HG03066 (cell line): ENCODE data around the gene AGBL3.
"Not testable (repeated sequence)": the region's sequence is repeated elsewhere in the genome, so short reads cannot be mapped to it uniquely, and the experiment has no call there.

Source experiments
- ATAC-seq: cut with Tn5 transposase; IDR thresholded peaks from one replicate; pipeline ENCODE4 v1.9.1; 2021; ENCODE audit warnings: low read depth; ENCODE audit not compliant: unreplicated experiment

Gene AGBL3

DNA sequence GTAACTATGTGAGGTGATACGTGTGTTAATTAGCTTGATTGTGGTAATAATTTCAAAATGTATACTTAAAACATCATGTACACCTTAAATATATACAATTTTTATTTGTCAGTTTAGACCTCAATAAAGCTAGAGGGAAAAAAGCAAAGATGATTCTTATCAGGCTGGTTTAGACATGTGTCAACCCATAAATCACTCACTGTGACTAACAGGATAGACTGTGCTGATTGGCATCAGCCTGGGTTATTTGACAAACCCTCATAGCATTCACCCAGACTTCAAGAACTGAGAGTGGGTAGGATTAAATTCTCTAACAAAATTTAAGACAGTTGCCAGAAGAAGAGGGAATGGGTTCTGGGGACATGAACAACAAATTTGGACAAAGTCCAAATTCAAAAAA is 87.8 kb downstream of the AGBL3 start:
- ATAC-seq = no peak

DNA sequence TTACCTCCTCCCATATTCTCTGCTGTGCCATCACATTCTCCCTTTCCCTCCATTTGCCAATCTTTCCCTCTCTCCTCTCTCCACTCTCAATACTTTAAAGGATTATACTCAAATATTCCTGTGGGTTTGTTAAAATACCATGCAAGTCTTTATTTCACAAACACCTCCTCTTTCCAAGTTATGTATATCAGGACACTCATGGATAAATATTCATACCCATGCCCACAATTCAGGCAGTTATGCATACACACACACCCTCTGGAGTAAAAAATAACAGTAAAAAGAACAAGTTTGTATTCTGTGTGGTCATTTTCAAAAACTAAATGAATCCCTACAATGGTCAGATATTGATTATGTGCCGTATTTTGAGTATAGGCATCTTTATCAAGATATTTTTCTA is 88.2 kb downstream of the AGBL3 start:
- no peak for ATAC-seq

DNA sequence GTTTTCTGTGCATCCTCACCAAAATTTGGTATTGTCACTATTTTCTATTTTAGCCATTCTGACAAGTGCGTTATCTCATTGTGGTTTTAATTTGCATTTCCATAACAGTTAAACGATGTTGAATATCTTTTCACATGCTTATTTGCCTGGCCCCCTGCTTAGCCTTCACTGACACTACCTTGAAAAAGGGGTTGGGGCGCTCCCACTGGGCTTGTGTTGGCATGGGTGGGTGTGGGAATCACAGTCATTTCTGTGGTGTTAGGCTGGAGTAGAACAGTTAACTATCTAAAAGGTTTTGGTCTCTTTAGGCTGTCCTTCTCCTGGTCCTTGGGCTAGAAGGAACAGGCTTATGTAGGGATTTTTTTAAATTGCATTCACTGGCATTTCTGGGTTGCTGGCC is 89.4 kb downstream of the AGBL3 start:
- no peak for ATAC-seq

DNA sequence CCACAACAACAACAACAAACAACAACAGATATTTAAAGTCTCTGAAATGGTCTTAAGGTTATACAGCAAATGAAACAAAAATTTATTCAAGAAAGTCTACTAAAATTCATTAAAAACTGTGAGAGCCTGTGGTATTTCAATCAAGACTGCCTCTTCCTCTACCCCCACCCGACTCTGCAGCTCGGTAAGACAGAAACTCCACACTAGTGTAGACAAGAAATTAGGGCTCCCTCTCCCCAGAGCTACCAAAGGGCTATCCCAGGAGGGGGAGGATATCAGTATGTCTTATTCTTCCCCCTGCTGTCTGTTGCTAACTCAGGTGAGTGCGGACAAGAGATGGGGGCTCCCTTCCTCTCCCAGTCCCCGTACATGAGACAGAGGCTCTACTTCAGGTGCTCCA is 90.6 kb downstream of the AGBL3 start:
- no peak for ATAC-seq

DNA sequence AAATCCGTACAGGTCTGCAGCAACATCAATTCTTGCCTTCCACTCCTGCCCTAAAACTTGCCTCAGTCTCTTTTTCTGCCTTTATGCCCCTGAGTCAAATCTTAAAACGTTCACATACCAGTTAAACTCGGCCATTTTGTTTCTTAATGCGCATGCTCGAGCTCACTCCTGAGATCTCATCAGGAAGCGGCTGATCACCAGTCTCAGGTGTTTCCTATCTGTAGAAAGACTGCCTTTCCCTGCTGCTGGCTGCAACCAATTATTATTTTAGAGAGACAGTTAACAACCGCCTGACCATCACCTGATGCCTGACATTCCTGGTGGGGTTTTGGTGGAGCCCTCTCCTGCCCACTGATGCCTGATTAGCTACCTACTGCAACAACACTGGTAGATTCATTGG is 91.3 kb downstream of the AGBL3 start:
- no peak for ATAC-seq

DNA sequence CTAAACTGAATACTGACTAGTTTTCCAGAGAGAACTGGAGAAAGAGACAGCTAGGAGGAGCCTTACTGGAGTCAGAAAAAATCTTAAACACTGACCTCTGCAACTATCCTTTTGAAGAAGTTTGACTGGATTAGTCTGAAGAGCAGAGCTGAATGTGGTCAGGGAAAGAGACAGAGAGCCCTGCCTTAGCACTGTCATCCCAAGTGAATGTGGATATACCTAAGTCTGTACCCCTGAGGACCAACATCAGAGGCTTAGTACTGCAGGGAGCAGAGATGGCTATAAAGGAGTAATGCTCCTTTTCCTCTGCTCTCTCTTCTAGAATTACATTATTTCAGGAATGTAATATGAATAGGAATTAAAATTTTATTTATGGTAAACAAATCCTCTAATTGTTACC is 91.7 kb downstream of the AGBL3 start:
- ATAC-seq = no peak

DNA sequence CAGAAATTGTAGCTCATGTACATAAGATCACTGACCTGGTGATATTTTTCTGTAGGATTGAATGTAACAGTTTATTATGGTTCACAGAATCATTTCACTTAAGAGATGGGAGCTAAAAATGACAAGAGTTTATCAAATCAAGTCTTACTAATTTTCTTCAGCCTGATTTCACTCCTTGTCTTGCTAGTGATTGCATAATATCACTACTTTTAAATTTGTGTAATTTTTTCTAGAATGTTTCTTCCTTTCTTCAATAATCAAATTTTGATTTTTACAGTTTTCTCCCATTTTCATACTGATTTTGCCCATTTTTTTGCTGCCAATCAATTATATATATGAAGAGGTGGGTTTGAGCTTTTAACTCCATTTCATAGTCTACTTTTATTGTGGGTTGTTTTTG is 92.8 kb downstream of the AGBL3 start:
- no peak for ATAC-seq

DNA sequence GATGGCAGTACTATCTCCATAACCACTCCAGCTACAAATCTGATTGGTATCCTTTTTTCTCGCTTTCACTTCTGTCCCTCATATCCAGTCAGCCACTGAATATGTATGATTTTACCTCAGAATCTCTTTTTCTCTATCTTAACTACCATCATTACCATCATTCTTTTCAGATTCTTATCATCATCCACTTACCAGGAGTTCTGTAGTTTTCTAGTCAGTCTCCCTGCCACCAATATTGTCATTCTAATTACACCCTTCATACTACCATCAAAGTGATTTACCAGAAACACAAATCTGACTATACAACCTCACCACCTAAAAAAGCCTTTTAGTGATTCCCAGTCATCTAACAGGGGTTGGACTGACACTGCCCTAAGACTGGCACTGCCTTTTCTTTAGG is 96.7 kb downstream of the AGBL3 start:
- no peak for ATAC-seq

DNA sequence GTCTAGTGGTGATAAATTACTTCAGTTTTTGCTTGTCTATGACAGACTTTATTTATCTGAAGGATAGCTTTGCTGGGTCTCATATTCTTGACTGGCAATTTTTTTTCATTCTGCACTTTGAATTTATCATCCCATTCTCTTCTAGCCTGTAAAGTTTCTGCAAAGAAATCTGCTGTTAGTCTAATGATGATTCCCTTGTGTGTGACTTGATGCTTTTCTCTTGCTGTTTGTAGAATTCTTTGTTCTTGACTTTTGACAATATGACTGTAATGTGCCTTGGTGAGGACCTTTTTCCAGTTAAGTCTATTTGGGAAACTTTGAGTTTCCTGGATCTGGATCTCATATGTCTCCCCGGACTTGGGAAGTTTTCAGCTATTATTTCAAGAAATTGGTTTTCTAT is 102.3 kb downstream of the AGBL3 start:
- no peak for ATAC-seq

DNA sequence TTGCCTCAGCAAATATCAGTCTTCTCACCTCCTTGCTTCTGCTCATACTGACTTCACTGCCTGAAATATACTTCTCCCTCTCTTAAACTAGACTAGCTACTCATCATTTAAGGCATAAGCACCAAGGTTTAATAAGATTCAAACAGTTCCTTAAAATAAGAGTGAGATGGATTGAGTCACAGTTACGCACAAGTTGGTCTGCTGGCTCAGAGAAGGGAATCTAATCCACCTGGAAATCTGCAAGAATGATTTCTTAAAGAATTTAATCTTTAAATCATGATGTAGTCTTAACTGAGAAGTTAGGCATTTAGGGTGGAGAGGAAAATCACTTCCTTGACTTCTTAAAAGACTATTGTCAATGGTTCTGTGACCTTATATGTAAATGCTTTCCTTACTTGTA is 105.4 kb downstream of the AGBL3 start:
- ATAC-seq = no peak

DNA sequence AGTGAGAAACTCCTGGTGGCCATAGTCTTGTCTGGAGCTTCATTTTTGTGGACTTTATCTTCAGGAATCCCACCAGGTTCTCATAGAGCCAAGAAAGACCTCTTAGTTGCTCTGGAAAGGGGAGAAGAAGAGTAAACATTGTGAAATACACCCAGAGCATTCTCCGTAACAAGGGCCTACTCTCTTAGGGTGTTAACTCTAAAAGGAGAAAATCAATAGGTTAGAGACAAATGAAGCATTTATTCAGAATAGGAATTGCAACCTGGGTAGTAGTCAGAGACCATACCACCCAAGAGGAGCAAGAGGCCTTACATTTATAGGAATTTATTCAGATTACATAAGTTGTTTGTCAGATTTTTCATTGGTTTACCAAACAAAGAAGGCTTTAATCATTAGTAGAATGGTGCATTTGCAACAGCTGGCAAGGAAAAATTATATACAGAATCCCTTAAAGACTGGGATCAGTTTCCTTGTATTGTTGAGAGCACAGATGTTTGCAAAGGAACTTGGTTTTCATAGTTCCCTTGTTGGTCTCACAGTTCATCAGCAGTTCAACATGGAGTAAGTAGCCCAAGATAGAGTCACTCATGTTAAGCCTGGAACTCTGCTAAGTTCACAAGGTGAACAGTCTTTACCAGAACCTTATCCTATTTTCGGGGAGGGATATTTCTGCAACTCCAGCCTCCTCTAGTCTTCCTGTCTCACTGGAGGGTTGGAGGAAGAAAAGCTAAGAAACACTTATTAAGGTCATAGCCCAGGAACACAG is 108.3 kb downstream of the AGBL3 start:
- no peak for ATAC-seq

DNA sequence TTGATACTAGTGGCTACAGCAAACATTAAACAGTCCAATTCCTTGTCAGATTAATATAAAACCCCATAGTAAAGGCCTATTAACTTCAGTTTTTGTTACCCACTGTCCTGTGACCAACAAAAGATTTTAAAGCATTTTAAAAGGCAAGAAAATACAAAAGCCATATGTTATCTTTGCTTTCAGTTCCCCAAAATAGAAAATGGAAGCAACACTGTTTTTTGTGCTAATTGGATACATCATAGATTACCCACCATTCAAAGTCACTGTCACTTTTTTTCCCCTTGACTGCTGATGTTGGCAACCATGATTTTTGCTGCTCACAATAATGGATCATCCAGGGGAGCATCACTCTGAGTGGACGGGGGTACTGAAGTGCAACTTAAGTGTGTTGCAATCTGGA is 109.1 kb downstream of the AGBL3 start:
- no peak for ATAC-seq

DNA sequence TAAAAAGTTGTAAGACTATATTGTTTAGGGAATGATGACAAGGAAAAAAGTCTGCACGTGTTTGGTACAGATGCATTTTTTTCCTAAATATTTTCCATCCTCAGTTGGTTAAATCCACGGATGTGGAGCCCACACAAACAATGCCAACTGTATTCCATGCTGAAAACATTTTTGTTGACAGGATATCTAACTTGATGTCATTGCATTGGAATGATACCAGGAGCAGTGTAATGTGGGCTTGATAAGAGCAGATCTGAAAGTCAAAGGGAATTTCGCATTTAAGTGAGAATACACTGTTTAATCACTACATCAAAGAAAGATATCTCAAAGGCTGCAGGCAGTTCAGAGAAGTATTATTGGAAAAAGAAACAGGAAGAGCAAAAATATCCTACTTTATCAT is 112.1 kb downstream of the AGBL3 start:
- ATAC-seq = no peak

DNA sequence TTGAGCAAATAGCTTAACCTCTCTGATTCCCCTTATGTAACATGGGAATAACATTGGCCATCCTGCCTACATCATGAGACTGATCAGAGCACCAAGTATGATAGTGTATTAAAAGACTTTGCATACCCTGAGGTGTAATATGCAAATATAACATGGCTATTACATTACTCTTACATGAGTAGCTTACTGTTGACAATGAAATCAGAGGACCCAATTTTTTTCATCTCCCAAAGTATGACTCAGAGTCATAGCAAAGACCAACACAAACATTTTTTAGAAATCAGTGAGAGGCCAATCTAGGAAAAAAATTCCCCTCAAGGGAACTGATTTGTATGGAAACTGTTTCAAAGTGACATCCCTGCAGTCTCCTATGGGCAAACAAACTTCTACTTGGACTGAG is 114.5 kb downstream of the AGBL3 start:
- ATAC-seq = no peak

DNA sequence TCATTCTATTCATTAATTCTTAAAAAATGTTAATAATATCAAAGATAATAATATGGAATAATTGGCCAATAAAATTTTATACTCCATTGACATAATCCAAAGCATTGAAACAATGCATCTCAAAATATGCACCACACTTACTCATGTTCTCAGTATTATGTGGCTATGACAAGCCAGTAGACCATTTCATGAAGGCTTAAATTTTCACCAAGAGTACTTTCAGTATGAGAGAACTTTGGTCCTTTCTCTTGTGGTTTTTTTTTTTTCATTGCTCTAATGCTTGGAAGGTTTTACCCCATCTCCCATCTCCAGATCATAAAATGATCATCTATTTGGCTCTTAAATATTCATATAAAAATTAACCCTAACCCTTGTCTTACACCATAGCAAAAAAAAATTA is 116.1 kb downstream of the AGBL3 start:
- no peak for ATAC-seq

DNA sequence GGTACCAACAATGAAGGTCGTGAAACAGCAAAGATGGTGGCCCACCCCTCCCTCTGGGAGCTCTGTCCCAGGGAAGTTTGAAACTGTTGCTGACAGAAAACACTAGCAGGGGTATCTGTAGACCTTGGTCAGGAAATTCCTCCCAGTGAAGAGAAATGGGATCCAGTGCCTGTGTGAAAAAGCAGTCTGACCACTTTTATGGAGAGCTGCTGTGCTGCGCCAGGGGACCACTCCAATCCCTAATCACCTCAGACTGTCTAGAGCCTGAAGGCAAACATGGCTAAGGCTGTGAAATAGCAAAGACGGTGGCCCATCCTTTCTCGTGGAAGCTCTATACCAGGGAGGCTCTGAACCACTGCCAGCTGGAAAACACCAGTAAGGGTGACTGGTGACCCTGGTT is 123.3 kb downstream of the AGBL3 start:
- ATAC-seq = no peak

DNA sequence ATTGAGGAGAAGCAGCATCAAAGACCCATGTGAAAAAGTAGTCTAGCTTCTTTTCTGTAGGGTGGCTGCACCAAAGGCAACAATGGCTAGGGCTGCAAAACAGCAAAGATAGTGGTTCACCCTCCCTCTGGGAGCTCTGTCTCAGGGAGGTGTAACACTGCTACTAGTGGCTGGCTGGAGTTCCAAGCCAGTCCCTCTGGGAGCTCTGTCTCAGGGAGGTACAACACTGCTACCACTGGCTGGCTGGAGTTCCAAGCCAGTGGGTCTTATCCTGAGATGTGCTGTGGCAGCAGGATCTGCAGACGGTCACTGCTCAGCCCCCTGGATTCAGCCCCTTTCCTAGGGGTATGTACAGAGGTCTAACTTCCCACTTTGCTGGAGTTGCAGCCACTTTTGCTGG is 123.7 kb downstream of the AGBL3 start:
- no peak for ATAC-seq

DNA sequence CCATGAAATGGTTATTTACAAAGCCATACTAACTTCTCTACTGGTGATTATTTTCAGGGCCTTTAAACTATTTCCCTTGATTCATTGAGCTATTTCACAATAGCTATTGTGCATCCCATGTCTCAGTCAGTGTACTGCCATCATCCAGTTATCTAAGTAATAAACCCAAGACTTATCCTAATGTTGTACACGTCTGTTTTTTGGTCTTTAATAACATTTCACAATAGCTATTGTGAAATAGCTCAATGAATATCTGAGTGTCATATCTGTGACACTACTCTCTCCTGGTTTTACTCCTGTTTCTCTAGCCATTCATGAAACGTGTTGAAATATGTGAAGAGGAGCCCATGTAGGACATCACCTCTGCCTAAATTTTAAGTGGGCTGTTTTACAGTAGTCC is 125.1 kb downstream of the AGBL3 start:
- no peak for ATAC-seq

DNA sequence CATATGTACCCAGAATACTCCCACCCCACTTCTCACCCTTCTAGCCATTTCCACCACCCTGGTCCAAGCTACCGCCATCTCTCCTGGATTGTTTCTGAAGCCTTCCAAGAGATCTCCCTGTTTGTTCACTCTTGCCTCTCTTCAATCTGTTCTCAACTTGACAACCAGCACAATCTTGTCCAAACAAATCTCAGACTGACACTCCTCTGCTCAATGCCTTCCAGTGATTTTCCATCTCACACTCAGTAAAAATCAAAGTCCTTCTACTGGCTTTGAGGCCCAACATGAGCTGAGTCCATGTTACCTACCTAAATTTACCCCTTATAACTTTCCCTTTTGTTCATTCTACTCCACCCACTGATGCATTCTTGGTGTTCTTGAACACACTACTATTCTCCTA is 128.3 kb downstream of the AGBL3 start:
- no peak for ATAC-seq

DNA sequence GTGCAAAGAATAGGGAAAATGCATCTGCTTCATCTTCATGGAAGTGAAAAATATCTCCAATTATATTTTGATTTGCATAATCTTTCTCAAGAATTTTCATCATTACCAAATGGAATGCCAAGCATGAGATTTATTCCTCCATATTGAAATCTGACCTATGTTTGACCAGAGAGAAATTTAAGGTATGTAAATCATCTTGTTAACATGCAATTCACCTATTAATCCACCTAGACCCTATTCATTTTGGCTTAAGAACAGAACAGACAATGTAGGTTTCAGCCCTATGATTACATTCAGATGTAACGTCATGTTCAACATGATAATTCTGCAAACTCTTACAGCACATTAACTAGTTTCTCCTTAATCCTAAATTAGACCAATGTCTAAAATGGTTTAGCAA is 130.8 kb downstream of the AGBL3 start:
- ATAC-seq = no peak

DNA sequence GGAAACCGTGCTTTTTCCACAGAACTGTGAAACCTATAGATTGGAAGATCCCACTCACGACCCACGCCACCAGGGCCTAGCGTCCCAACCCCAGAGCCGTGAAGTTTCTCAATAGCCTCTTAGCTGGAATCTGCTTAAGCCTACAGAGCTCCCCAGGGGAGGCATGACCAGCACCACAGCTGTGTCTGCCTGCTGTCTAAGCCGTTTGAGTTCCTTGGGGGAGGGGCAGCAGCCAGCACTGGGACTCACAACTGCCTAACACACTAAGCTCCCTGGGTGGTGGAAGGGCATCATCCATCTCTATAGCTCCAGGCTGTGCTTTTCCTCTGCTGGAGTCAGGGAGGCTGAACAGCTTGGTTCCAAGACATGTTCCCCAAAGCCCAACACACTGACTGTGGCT is 135.6 kb downstream of the AGBL3 start:
- ATAC-seq = no peak

DNA sequence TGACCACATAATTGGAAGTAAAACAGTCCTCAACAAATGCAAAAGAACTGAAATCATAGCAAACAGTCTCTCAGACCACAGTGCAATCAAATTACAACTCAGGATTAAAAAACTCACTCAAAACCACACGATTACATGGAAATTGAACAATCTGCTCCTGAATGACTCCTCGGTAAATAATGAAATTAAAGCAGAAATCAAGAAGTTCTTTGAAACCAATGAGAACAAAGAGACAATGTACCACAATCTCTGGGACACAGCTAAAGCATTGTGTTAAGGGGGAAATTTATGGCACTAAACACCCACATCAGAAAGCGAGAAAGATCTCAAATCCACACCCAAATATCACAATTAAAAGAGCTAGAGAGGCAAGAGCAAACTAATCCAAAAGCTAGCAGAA is 138.3 kb downstream of the AGBL3 start:
- not testable (repeated sequence) for ATAC-seq

DNA sequence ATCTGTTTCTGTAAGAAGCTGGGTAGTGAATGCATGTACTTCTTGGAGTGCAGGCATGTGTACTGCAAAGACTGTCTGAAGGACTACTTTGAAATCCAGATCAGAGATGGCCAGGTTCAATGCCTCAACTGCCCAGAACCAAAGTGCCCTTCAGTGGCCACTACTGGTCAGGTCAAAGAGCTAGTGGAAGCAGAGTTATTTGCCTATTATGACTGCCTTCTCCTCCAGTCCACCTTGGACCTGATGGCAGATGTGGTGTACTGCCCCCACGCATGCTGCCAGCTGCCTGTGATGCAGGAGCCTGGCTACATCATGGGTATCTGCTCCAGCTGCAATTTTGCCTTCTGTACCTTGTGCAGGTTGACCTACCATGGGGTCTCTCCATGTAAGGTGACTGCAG is 142.6 kb downstream of the AGBL3 start:
- no peak for ATAC-seq
